Measurements from ENCODE around the gene NDUFA8.

The NDUFA8 gene

DNA sequence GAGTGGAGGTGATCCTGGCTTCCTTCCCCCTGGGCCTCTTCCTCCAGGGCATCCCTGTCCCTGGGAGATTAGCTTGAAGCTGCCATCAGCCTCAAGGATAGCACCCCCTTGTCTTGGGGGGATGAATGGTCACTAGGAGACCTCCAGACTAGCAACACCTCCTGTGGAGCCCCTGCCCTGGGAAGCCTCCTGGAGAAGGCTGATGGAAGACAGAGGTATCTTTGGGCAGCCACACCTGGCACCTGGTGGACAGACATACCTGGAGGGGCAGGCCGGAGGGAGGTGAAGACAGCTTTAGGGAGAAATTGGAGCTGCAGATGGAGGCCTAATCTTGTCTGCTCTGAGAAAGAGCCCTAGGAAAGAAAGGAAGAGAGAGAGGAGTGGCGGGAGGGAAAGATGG is 57.4 kb downstream of the NDUFA8 start:
- no peak for DNase-seq (ENCODE audit: low read depth in 2 of 3, low spot score in 2 of 3)

DNA sequence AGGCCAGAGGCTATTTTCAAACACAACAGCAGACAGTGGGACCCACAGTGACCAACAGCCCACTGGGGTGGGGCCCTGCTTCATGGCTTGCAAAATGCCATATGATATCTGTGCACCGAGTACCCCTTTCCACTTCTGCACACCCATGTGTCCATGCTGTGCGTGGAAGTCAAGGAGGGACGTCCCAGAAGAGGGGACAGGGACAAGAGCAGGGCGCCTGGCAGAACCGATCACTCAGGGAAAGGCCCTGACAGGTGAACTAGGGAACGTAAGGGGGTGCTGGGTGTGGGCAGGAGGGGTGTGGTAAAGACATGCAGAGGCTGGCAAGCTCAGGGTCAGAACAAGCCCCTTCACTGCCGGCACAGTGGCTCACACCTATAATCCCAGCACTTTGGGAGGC is 58.8 kb downstream of the NDUFA8 start:
- no peak for DNase-seq (ENCODE audit: low read depth in 2 of 3, low spot score in 2 of 3)

DNA sequence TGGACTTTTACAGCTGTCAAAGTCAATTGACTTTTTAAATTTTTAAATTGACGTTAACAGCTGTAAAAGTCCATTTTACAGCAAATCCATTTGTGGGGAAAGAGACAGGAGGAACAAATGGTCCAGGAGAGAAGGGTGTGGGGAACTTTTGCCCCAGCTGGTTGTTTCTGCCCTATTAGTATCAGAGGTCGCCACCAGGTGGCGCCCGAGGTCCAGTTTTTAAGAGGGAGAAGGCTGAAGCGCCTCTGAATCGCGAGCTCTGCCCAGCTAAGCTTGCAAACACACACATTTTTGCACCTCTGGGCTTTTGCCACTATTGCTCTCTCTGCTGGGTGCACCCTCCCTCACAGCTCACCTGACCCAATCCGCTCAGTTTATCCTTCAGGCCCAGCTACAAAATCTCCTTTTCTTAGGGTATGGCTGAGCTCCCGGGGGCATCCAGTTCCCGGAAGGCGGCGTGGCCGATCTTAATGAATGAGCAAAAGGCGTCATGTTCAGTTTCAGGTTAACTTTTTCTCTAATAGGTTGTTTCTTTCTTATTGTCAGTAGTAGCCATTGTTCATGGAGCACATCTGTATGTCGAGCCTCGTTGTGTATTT is 60.2 kb downstream of the NDUFA8 start:
- peak; percentile 45 to 69 (median 58) for DNase-seq (ENCODE audit: low read depth in 2 of 3, low spot score in 2 of 3)

DNA sequence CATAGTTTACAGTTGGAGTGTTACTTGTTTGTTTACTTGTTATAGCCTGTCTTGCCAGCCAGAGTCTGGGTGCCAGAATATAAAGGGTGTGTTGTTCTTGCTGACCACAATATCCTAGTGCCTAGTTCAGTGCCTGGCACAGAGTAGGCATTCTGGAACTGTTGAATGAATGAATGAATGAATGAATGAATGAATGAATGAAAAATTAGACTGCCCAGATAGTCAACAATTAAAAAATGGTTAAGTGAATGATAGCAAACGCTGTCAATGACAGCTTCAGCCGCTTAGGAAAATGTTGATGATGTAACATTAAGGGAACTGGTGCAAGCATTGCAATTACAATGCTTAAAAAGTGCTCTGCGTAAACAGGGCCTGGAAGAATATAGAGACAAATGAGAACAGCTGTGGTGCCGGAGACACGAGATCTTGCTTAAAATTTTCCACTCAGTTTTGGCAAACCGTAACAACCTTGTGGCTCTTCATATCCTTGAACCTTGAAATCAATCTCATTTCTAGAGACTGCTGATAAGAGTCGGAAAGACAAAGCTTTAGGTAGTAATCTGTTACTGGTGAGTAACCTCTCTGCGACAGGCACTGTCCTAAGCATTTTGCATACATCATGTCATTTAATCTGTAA is 61.8 kb downstream of the NDUFA8 start:
- DNase-seq (ENCODE audit: low read depth in 2 of 3, low spot score in 2 of 3): no peak

DNA sequence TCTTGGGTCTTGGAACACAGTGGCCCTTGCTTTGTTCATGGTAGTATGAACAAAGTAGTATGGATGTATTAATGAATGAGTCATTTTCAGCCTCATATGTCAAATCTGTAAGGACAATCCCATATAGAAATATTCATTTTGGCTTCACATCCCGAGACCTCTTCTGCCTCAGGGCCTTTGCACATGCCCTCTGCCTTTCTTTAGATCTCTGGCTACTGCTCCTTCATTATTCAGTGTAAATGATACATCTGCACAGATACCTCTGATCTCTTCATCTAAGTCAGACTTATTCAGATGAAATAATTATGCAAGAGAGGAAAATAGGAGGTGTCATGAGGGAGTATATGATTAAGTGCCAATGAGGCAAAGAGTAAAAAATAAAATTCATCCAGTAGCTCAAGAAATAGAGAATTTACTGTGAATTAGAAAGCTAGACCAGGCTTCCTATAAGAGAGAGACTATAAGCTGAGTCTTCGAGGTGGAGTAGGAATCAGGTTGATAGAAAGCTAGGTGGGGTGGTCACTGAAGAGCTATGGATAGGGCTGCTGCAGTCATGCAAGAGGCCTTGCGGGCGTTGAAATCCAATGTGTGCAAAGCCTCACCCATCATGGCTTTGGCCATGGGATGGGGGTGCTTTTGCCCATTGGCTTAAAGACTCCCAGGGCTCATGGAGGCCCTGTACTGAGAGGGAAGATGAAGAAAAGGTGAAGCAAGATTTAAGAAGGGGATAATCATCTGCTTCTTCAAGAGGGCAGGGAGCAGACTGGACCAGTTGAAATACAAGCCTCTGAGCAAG is 62.8 kb downstream of the NDUFA8 start:
- DNase-seq (ENCODE audit: low read depth in 2 of 3, low spot score in 2 of 3): no peak

DNA sequence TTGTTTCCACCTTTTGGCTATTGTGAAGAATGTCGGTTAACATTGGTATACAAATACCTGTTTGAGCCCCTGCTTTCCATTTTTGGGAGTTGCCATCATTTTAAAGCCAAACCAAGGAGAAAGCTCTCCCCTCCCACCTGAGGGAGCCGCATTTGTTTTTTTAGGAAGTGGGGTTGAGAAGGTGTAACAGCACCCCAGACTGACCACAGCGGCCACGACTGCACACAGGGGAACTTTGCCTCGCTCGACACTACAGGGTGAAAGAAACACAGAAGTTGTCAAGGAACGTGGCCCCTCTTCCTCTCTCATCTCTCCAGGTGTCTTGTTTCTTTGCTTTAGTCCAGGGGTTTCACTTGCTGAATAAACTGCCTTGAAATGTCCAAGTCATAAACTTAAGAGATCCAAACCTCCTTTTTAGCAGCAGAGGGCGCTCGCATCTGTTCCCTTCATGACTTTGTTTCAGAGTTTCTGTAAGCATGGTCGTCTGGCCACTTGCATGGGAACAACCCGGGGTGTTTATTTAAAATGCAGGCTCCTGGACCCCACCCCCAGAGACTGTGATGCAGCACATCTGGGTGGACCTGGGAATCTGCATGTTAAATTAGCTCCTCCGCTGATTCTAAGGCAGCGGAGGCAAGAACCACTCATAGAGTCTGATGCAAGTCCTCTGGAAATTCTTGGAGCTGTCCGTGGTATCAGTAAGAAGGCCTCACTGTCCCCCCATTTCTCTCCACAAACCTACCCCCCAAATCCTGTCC is 64.4 kb downstream of the NDUFA8 start:
- DNase-seq (ENCODE audit: low read depth in 2 of 3, low spot score in 2 of 3): no peak
